NCI-H1092 treated with DMSO at 0.1 percent for 48 hours (cell line): Measurements from ENCODE around the gene ZNF687.
"Not testable (repeated sequence)": the region's sequence is repeated elsewhere in the genome, so short reads cannot be mapped to it uniquely, and the experiment has no call there.

Experiments
- DNase-seq: peaks from one replicate; lab custom pipeline; 2025; lab: John Stamatoyannopoulos, UW

Gene ZNF687

GRCh38 chr1:151281969-151282882 lies at the start of gene ZNF687:
TSS of gene ZNF687 (plus strand) at chr1:151282299. CDS start at chr1:151286292, 3,993 bp downstream.
- DNase-seq: peak; percentile 100

GRCh38 chr1:151235235-151235634 lies 46.9 kb upstream of the ZNF687 start:
- DNase-seq: no peak

- no peak for DNase-seq
Observed at GRCh38 chr1:151237678-151238466, 44.2 kb upstream of the ZNF687 start.

- no peak for DNase-seq
Observed at GRCh38 chr1:151238467-151238739, 43.7 kb upstream of the ZNF687 start.

GRCh38 chr1:151242442-151242841 lies 39.7 kb upstream of the ZNF687 start:
- DNase-seq: no peak

- DNase-seq: no peak
Observed at GRCh38 chr1:151243683-151244216, 38.3 kb upstream of the ZNF687 start.

- DNase-seq: no peak
Observed at GRCh38 chr1:151246786-151247185, 35.3 kb upstream of the ZNF687 start.

- peak; percentile 83 for DNase-seq
Observed at GRCh38 chr1:151251656-151252470, 30.2 kb upstream of the ZNF687 start.

GRCh38 chr1:151254217-151255213 lies 27.6 kb upstream of the ZNF687 start, which contains the start of gene PSMD4:
TSS of gene PSMD4 (plus strand) at chr1:151254734. CDS start at chr1:151254783, 49 bp downstream.
- DNase-seq: peak; percentile 98

GRCh38 chr1:151255381-151255780 lies 26.7 kb upstream of the ZNF687 start:
- DNase-seq: no peak

- DNase-seq: no peak
Observed at GRCh38 chr1:151259351-151259750, 22.7 kb upstream of the ZNF687 start.

- DNase-seq: no peak
Observed at GRCh38 chr1:151265446-151266236, 16.5 kb upstream of the ZNF687 start.

- DNase-seq: no peak
Observed at GRCh38 chr1:151266315-151266714, 15.8 kb upstream of the ZNF687 start.

- DNase-seq: no peak
Observed at GRCh38 chr1:151266821-151267220, 15.3 kb upstream of the ZNF687 start.

GRCh38 chr1:151267760-151268159 lies 14.3 kb upstream of the ZNF687 start:
- DNase-seq: no peak

GRCh38 chr1:151273924-151274466 lies 8.1 kb upstream of the ZNF687 start:
- DNase-seq: no peak

- not testable (repeated sequence) for DNase-seq
Observed at GRCh38 chr1:151275341-151275740, 6.8 kb upstream of the ZNF687 start.

GRCh38 chr1:151277249-151277648 lies 4.8 kb upstream of the ZNF687 start:
- DNase-seq: no peak

- peak; percentile 98 for DNase-seq
Observed at GRCh38 chr1:151281225-151281968, 702 bp upstream of the ZNF687 start.
